Erythroblast (primary cell): ENCODE measurements around the gene BUD23.

Source experiments
- GATA1 ChIP-seq: IDR thresholded peaks from 2 replicates; pipeline ENCODE4 v1.6.1; 2011; ENCODE audit warnings: low read depth, mild to moderate bottlenecking, control low read depth, low read length, moderate library complexity
- POLR2A ChIP-seq: IDR thresholded peaks from 2 replicates; pipeline ENCODE4 v1.6.1; 2011; ENCODE audit warnings: mild to moderate bottlenecking, low read length

- TF ChIP-seq POLR2A (no peak), GATA1 (no peak)
These were observed 29.4 kb downstream of the BUD23 start for GRCh38 chr7:73712773-73713172.
